Measurements from ENCODE around the gene SEC24D.

DNA sequence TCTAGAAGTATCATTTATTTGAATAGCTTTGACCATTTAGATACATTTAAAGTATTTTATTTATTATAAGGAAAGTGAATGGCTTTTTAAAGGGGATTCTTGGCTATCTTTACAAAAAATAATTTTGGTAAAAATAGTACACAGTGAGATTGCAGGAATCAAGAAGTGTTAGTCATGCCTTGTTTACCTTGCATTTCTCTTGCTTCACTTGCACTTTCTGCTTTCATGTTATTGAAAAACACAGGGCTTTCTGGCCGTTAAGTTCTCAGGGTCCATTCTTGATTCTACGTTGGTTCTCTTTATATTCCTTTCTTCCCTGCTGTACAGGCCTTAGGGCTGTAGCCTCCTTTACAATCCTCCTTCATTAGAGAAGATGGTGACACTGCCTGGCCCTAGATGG, 21.8 kb upstream of the SEC24D start:
- TF ChIP-seq ZNF384 (IDR thresholded peaks at IDR 0.05) (no peak), ARNT (IDR thresholded peaks at IDR 0.05) (no peak), SUZ12 (IDR thresholded peaks at IDR 0.05) (no peak), ELF4 (IDR thresholded peaks at IDR 0.05) (no peak), TARDBP (IDR thresholded peaks at IDR 0.05) (no peak), NFRKB (IDR thresholded peaks at IDR 0.05) (no peak), FOXM1 (IDR thresholded peaks at IDR 0.05; ENCODE audit: borderline replicate concordance) (no peak), CTBP1 (IDR thresholded peaks at IDR 0.05; ENCODE audit: borderline replicate concordance) (no peak), SP1 (IDR thresholded peaks at IDR 0.05) (no peak), FOXA1 (IDR thresholded peaks at IDR 0.05) (no peak), HDGF (IDR thresholded peaks at IDR 0.05; ENCODE audit: borderline replicate concordance) (no peak), FOXK2 (IDR thresholded peaks at IDR 0.05) (no peak)
